ENCODE data around the gene TAC4.

The TAC4 gene

DNA sequence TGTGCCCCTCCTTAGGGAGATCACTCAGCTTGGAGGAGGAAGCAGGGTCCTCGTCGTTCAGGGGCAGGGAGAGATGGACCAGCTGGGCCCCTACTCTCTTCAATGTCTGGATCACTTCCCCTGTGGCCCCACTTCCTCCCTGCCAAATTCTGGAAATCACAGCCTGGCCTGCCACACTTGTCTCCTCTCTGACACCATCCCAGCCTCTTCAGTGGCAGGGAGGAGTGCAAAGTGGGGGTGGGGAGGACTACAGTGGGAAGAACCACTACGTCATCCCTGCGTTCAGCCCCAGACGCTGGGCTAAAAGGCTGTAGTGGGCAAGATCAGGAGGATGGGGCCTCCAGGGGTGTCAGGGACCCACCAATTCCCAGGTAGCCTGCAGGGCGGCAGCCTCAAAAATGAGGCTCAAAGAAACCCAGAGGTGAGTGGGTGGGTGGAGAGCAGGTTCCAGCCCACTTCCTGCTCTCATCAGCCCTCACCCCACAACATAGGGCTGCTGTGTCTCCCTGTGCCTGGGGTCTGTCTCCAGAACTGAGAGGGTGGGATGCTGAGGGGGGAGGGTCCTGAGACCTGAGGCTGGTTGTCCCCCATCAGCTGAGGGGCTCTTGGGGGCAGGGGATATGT is 25.0 kb upstream of the TAC4 start:
- DNase-seq (ENCODE audit: low spot score) = no peak

DNA sequence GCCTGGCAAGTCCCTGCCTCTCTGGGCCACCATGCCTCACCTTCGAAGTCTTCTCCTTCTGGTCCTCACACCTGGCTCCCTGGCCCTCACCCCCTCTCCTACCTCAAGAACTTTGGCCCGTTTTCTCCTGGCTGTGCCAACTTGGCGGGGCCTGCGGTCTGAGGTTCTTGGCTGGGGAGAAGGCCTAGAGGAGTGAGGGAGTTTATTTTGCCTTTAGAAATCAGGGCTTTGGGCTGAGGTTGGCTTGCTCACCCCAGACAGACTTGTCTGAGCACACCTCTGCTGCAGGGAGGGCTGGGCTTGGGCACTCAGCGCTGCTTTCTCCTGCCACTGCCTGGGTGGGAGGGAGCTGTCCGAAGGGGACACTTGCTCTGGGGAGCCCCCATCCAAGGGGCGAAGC is 23.3 kb upstream of the TAC4 start:
- no peak for DNase-seq (ENCODE audit: low spot score)

DNA sequence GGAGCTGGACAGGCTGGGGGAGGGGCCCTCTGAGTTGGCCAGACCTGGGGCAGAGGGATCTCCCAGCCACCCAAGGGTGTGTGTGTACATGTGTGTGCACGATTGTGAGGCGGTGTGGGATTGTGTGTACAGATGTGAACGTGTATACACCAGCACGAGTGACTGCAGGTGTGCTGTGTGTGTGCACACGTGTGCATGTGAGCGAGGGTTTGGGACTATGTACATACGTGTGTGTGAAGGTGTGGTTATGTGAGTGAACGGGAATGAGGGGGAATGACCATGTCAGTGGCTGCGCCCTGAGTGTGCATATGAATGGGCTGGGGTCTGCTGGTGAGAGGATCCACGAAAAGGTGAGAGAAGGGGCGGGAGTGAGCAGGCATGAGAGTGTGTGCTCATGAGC is 22.4 kb upstream of the TAC4 start:
- DNase-seq (ENCODE audit: low spot score) = no peak

GRCh38 chr17:49869038-49869374 is 21.1 kb upstream of the TAC4 start:
- DNase-seq (ENCODE audit: low spot score) = no peak

- no peak for DNase-seq (ENCODE audit: low spot score)
Measured at GRCh38 chr17:49866882-49867413, 19.1 kb upstream of the TAC4 start.

DNA sequence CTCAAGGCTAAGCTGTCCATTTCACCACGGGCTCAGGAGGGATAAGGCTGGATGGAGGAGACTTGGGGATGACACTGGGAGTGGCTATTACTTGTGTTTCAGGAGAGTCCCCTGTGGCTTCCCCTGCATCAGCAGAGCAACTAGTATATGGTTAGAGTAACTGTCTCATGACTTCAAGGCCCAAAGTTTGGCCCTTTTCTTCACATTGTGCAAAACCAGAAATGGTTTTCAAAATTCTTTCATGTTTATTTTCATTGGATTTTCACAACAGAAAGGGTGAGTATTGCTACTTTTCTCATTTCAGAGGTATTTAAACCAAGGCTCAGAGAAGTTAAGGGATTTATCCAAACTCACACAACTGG is 18.1 kb upstream of the TAC4 start:
- no peak for DNase-seq (ENCODE audit: low spot score)

DNA sequence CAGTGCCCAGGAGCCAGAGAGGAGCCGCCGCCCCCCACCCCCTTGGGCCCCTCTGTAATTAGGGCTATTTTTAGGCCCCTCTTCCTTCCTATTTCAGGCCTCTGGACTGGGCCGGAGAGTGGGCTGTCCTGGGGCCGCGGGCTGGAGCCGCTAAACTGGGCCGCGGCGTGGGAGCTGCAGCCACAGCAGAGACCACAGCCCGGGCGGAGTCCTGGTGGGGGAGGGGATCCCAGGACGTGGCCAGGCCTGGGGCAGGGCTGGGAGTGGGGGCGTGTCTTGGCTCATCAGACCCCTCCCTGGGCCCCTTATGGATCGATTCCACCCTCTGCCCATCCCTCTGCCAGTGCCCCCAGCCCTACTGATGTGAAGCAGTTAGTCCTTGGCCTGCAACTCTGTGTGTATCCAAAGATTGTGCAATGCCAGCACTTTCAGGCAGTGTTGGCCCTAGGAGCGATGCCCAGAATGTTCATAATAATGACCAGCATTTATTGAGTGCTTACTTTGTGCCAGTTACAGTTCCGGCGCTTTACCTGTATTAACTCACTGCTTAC is 15.0 kb upstream of the TAC4 start:
- DNase-seq (ENCODE audit: low spot score) = no peak

GRCh38 chr17:49861150-49861884 is 13.4 kb upstream of the TAC4 start:
- DNase-seq (ENCODE audit: low spot score) = peak; percentile 68

GRCh38 chr17:49859991-49860953 is 12.4 kb upstream of the TAC4 start:
- DNase-seq (ENCODE audit: low spot score) = no peak

DNA sequence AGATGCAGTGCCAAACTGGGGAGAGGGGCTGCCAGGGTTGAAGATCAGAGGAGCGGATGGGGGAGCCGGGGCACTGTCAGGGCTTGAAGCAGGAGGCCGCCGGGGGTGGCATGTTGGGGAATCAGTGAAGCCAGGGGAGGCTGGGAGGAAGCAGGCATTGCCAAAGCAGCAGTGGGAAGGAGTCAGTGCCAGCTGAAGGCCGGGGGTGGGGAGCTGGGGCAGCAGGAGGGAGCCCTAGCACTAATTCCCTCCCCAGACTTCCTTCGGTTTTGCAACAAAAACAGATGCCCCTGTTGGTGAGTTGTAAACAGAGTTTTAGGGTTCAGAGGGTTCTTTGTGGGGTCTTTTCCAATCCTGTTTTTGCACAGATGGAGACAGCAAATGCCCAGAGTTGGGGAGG is 10.9 kb upstream of the TAC4 start:
- DNase-seq (ENCODE audit: low spot score) = no peak

- no peak for DNase-seq (ENCODE audit: low spot score)
Measured at GRCh38 chr17:49854126-49854525, 6.3 kb upstream of the TAC4 start.

DNA sequence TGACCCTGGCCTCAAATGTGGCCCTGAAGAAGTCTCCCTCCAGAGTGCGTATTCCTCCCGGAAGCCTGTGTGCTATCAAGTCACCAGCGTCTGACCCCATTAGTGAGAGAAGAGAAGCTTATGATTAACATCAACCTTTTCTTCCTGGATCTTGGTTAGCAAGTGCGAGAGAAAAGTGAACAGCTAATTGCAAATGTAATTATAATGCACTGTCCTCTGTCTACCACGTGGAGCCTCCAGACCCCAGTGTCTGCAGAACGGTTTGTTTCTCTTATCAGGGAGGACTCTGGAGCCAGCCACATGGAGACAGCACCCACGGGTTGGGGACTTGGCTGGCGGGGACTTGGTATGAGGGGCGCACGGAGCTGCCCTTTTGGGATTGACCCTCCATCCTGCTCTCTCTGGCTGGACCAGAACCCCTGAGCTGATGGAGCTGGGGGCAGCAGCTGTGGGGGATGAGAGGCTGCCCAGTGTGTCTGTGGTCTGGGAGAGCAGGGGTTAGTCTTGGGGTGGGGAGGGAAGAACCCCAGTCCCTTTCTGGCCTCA is 5.7 kb upstream of the TAC4 start:
- no peak for DNase-seq (ENCODE audit: low spot score)

DNA sequence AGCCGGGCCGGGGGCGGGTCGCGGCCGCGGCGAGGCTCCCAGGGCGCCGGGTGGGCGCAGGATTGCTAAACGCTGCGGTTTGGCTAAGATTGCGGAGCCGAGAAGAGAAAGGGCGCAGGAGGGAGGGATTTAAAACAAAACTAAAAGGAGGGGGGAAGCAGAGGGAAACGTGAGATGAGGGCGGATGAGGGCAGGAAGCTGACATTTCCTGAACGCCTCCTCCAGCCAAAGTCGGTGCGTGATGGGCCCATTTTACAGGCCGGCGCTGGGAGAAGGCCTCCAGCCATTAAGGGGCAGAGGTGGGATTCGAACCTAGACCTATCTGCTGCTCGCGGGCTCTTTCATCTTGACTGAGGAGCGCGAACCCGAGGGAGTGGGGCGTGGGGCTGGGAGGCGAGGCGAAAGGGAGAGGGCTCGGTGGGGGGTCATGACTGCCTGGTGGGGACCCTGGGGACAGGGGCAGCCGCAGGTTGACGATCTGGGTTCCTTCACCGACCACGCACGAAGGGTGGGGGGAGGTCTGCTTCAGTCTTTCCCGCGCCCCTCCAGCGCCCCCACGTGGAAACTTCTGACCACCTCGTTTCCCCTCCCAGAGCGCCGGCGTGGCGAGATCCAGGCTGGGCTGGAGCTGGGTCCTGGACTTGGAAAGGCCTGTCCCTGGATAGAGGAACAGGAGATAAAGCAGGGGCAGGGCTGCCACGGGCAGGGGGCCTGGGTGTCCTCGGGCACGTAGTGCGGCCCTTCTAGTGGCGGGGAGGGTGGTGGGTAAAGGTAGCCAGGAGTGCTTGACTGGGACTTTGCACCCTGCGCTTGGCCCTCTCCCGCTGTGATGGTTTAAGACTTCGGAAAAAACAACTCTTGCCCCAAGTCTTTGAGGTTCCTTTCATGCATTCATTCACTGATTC is 3.8 kb upstream of the TAC4 start:
- DNase-seq (ENCODE audit: low spot score) = peak; percentile 65

DNA sequence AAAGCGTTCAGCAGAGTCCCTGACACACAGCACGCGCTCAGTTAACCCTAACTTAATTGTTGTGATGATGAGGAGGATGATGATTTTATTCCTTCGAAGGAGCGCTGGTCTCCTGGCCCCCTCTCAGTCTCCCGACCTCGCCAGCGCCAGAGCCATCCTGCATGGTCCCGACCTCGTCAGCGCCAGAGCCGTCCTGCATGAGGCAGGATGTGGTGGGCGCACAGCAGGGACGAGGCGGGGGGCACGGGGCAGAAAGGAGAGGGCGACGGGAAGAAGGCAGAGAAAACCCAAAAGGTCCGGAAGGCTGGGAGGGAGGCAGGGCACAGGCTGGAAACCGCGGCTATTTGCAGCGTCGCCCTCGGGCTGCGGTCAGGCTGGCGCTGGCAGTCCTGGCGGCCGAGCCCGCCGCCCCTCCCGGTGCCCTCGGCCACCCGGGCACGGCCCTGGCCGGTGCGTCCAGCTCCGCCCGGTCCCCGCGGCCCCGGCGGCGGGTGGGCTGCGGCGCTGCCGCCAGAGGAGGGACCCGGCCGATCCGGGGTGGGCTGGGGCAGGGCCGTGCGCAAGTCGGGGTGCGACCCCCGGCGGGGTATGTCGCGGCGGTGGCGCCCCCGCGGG is 3.0 kb upstream of the TAC4 start:
- DNase-seq (ENCODE audit: low spot score) = no peak

- no peak for DNase-seq (ENCODE audit: low spot score)
Measured at GRCh38 chr17:49850218-49850610, 2.3 kb upstream of the TAC4 start.

DNA sequence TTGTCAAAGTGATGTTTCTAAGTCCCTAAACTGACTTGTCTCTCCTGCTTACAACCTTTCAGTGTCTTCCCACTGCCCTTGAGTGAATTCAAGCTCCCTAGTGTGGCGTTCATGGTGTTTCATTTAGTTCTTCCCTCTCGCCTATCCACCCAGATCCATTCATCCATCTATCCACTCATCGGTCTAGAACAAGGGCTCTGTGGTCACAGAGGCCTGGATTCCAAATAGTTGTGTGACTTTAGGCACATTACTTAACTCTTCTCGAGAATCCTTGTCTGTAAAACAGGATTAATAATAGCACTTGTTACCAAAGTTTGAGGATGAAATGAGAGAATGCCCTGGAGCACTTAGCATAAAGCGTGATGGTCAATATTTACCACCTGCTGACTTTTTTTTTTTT is 870 bp upstream of the TAC4 start:
- DNase-seq (ENCODE audit: low spot score) = no peak

- DNase-seq (ENCODE audit: low spot score) = no peak
Measured at GRCh38 chr17:49846938-49847712, 744 bp downstream of the TAC4 start.

DNA sequence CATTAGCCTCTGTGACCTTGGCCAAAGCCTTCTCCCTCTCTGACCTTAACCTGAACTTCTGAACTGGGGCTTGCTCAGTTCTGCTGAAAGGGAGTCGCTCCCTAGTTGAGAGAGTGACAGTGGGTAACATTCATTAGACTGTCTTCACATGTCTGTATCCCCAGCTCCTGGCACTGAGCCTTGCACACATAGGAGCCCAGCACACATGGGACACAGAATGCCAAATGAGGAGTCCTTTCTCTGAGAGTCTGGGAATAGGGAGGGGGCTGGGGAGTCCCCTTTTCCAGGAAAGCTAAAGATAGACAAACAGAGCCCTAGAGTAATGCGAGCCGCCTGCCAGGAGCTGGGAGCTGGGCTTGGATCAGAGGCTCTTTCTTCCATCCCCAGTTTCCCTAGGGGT is 2.5 kb downstream of the TAC4 start:
- no peak for DNase-seq (ENCODE audit: low spot score)

GRCh38 chr17:49843774-49844350 is 4.0 kb downstream of the TAC4 start:
- no peak for DNase-seq (ENCODE audit: low spot score)

- no peak for DNase-seq (ENCODE audit: low spot score)
Measured at GRCh38 chr17:49842846-49843245, 5.0 kb downstream of the TAC4 start.
